ENCODE data around the gene ARMH3. TPM values are rescaled to one million over a fixed set of nuclear protein-coding genes. Genes with fewer than 3 reads are reported as not detected.
A peak's percentile ranks its signal among the peaks of the same experiment; 100 is the strongest.

ARMH3 gene
- total and polyA plus RNA-seq, 10 of the 15 experiments (the other 5 are each of a cell fraction or from before 2014, with no cell fraction given), result 13.0 to 33.0 (median 16.4) TPM

DNA sequence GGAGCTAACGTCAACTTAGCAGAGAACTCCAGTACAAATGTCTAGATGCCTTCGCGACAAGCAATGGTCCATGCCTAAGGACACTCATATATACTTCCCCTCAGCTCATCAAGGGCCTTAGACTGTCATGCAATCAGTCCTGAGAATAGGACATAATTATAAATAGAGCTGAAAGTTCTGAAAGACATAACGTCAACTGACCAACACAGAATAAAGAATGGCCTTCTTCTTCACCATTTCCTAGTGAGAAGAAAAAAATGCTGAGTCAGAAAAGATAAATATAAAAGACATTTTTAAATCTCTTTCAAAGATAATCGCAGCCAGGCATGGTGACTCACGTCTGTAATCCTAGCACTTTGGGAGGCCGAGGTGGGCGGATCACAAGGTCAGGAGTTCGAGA, 83.2 kb downstream of the ARMH3 start (continued):
- TF ChIP-seq, protein P1, sequence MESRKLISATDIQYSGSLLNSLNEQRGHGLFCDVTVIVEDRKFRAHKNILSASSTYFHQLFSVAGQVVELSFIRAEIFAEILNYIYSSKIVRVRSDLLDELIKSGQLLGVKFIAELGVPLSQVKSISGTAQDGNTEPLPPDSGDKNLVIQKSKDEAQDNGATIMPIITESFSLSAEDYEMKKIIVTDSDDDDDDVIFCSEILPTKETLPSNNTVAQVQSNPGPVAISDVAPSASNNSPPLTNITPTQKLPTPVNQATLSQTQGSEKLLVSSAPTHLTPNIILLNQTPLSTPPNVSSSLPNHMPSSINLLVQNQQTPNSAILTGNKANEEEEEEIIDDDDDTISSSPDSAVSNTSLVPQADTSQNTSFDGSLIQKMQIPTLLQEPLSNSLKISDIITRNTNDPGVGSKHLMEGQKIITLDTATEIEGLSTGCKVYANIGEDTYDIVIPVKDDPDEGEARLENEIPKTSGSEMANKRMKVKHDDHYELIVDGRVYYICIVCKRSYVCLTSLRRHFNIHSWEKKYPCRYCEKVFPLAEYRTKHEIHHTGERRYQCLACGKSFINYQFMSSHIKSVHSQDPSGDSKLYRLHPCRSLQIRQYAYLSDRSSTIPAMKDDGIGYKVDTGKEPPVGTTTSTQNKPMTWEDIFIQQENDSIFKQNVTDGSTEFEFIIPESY (IDR thresholded peaks at IDR 0.05), result no peak
- TF ChIP-seq NR2C2 (IDR thresholded peaks at IDR 0.05; ENCODE audit: borderline replicate concordance, control insufficient read depth, insufficient read length, low read depth) (no peak), PAX5 (IDR thresholded peaks at IDR 0.05; ENCODE audit: borderline replicate concordance, low read depth, low read length) (no peak), NRF1 (conservative IDR thresholded peaks at IDR 0.05; ENCODE audit: low read depth, low read length) (no peak)

DNA sequence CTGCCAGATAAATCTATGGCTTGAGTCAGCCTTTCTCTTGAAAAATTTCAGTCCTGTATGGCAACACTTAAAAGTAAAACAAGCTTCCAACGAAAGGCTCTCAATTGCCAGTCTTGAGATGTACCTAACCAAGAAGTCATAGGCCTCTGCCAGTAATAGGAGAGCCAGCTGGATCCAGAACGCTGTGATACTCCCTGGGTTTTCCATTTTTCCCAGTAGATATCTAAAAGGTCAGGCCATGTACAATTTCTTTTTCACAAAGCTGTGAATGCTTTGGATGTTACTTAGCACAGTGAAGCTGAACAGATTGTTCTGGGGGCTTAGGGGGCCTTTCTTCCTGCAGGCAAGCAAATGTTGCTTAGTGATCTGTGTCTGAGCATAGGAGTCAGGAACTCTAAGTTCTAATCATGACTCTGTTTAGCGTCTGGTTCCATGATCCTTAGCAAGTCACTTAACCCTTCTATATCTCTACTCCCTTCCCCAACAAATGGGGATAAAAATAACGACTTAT, 86.5 kb downstream of the ARMH3 start:
- SMC1A ChIA-PET (ENCODE audit: uncharacterized antibody, unreplicated experiment), result interaction anchor here (0.6 to 12.4 kb wide), 20 partner anchors 9 to 132 kb away, joined by 3 to 298 read pairs (median 8); no protein-coding TSS in a partner anchor
- in situ Hi-C loops (cut with MboI), result no loop called here
- Histone ChIP-seq H3K4me1 (ENCODE audit: control insufficient read depth, insufficient read depth, low read length) (peaks cover 85% of the 10 kb centered on the region), H3K4me2 (ENCODE audit: control insufficient read depth, insufficient read depth) (peak overlapping the region; percentile 86), H3K27ac (ENCODE audit: control insufficient read depth, insufficient read depth) (peak overlapping the region; percentile 99), H3K4me3 (0 out of 2 replicates have a peak overlapping the region, but pooled peaks have one; percentile 23), H3K79me2 (ENCODE audit: control insufficient read depth, insufficient read depth, low read length) (peaks cover 9% of the 10 kb centered on the region), H3K36me3 (ENCODE audit: control insufficient read depth in 2 of 2, insufficient read depth in 2 of 2, low read length in 1 of 2) (peaks cover 0 to 12% of the 10 kb centered on the region in 2 experiments; a peak in 3 of 4 replicates), H2AFZ (ENCODE audit: control insufficient read depth, low read depth, low read length) (no peak overlapping the region; the same call in 1 of the 2 replicates), H4K20me1 (ENCODE audit: control insufficient read depth, insufficient read depth) (no peaks in the 10 kb centered on the region), H3K9ac (ENCODE audit: control insufficient read depth, insufficient read depth, low read length) (peak overlapping the region; percentile 73), H3K9me3 (replicated peaks; ENCODE audit: control insufficient read depth, insufficient read depth, low read length) (no peaks in the 10 kb centered on the region), H3K27me3 (replicated peaks in 1 of 2; ENCODE audit: control insufficient read depth in 2 of 2, insufficient read depth in 2 of 2, low read length in 1 of 2) (no peaks in the 10 kb centered on the region)
- DNase-seq (ENCODE audit: low read depth, low spot score) (no peak), FAIRE-seq (no peak), ATAC-seq (peak; percentile 17)
- RAD21 ChIA-PET (ENCODE audit: unreplicated experiment), result interaction anchor here (0.7 to 7.7 kb wide), 18 partner anchors 10 to 399 kb away, joined by 3 to 68 read pairs (median 4); no protein-coding TSS in a partner anchor
- TF ChIP-seq MTA3 (IDR thresholded peaks at IDR 0.05; ENCODE audit: borderline replicate concordance, low read length), result 0 out of 2 replicates have a peak, but pooled peaks have one; percentile 14
- TF ChIP-seq, protein P2, sequence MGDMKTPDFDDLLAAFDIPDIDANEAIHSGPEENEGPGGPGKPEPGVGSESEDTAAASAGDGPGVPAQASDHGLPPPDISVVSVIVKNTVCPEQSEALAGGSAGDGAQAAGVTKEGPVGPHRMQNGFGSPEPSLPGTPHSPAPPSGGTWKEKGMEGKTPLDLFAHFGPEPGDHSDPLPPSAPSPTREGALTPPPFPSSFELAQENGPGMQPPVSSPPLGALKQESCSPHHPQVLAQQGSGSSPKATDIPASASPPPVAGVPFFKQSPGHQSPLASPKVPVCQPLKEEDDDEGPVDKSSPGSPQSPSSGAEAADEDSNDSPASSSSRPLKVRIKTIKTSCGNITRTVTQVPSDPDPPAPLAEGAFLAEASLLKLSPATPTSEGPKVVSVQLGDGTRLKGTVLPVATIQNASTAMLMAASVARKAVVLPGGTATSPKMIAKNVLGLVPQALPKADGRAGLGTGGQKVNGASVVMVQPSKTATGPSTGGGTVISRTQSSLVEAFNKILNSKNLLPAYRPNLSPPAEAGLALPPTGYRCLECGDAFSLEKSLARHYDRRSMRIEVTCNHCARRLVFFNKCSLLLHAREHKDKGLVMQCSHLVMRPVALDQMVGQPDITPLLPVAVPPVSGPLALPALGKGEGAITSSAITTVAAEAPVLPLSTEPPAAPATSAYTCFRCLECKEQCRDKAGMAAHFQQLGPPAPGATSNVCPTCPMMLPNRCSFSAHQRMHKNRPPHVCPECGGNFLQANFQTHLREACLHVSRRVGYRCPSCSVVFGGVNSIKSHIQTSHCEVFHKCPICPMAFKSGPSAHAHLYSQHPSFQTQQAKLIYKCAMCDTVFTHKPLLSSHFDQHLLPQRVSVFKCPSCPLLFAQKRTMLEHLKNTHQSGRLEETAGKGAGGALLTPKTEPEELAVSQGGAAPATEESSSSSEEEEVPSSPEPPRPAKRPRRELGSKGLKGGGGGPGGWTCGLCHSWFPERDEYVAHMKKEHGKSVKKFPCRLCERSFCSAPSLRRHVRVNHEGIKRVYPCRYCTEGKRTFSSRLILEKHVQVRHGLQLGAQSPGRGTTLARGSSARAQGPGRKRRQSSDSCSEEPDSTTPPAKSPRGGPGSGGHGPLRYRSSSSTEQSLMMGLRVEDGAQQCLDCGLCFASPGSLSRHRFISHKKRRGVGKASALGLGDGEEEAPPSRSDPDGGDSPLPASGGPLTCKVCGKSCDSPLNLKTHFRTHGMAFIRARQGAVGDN (IDR thresholded peaks at IDR 0.05), result peak; percentile 1; the same call in 1 of the 2 replicates
- no peak for TF ChIP-seq KAT2A (conservative IDR thresholded peaks at IDR 0.05; ENCODE audit: control insufficient read depth, low read depth, low read length)
- TF ChIP-seq MXI1 (IDR thresholded peaks at IDR 0.05; ENCODE audit: low read depth, low read length), result no peak
- TF ChIP-seq POLR2AphosphoS5 (IDR thresholded peaks at IDR 0.05; ENCODE audit: low read length), result peak; percentile 43; the same call in 1 of the 2 replicates
- TSS peak; percentile 80 for BruUV-seq (replicated peaks)
- POLR2A ChIA-PET, result interaction anchor here (0.9 to 7.4 kb wide), 14 partner anchors 9 to 81 kb away, joined by 3 to 67 read pairs (median 6); no protein-coding TSS in a partner anchor
- intact Hi-C loops (cut with micrococcal nuclease; ENCODE audit: unreplicated experiment), result loop anchor here (1.0 to 2.0 kb wide), 2 partner anchors 32 to 67 kb away; no protein-coding TSS in a partner anchor
- WGBS (ENCODE audit: insufficient coverage, insufficient replicate concordance, low lambda C conversion rate, missing lambda C conversion rate), result 7% methylated on average over 4 of the region's 4 CpGs
- CTCF ChIA-PET, result interaction anchor here (0.6 to 8.3 kb wide), 19 partner anchors 10 to 238 kb away, joined by 3 to 73 read pairs (median 6); no protein-coding TSS in a partner anchor
